OCI-LY1 (cell line): ENCODE data around the gene CCDC9B.

Source experiments
- CTCF ChIP-seq: fragments of 200-600 bp; sonication (generic), shearing (Covaris generic); IDR thresholded peaks from 2 replicates; pipeline ENCODE4 v1.5.1; 2017; ENCODE audit warnings: mild to moderate bottlenecking, antibody characterized with exemption, low read length, moderate library complexity, mixed read lengths
- EZH2 ChIP-seq: fragments of 200-600 bp; sonication (generic), shearing (Covaris generic); IDR thresholded peaks from 2 replicates; pipeline ENCODE4 v1.8.0; 2017; ENCODE audit warnings: borderline replicate concordance, mixed run types, mild to moderate bottlenecking, antibody characterized with exemption, low read length, moderate library complexity, mixed read lengths

GRCh38 chr15:40320931-40321371 is 19.8 kb downstream of the CCDC9B start:
- no peak for TF ChIP-seq EZH2
- TF ChIP-seq CTCF = peak; percentile 92
